Measurements from ENCODE around the gene BMPER.

BMPER gene

DNA sequence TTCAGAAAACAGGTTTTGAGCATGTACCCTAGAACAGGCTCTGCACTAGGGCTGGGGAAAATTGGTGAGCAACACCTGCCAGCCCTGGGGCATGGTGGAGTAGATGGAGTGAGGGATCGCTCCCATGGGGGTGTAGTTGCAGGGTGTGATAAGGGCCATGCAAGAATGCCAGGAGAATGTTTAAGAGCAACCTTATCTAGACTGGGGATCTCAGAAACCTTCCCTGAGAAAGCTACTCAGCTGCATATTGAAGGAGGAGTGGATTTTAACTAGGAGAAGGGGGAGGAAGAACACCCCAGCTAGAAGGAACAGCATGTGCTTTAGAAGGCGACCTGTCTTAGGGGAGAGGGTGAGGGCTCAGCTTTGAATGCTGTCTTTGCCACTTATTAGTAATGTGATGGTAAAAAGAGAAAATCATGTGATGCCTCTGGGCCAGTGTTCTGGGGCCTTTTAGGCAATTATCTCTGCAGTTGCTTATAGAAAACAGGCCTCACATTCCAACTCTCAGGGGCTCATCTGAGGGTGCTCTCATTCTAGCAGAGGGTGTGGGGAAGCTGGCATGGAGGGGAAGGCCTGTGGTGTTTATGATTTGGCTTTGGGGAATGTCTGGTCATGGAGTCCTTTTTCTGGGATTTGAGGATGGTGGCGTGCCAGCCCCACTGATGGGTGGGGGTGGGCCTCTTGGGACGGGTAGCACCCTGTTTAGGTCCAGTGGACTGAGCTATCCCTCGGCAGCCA is 225.4 kb downstream of the BMPER start:
- TF ChIP-seq, protein P1, sequence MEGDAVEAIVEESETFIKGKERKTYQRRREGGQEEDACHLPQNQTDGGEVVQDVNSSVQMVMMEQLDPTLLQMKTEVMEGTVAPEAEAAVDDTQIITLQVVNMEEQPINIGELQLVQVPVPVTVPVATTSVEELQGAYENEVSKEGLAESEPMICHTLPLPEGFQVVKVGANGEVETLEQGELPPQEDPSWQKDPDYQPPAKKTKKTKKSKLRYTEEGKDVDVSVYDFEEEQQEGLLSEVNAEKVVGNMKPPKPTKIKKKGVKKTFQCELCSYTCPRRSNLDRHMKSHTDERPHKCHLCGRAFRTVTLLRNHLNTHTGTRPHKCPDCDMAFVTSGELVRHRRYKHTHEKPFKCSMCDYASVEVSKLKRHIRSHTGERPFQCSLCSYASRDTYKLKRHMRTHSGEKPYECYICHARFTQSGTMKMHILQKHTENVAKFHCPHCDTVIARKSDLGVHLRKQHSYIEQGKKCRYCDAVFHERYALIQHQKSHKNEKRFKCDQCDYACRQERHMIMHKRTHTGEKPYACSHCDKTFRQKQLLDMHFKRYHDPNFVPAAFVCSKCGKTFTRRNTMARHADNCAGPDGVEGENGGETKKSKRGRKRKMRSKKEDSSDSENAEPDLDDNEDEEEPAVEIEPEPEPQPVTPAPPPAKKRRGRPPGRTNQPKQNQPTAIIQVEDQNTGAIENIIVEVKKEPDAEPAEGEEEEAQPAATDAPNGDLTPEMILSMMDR (IDR thresholded peaks at IDR 0.05; ENCODE audit: extremely low read depth, missing control alignments): no peak
- no peak for DNase-seq (ENCODE audit: low spot score)

DNA sequence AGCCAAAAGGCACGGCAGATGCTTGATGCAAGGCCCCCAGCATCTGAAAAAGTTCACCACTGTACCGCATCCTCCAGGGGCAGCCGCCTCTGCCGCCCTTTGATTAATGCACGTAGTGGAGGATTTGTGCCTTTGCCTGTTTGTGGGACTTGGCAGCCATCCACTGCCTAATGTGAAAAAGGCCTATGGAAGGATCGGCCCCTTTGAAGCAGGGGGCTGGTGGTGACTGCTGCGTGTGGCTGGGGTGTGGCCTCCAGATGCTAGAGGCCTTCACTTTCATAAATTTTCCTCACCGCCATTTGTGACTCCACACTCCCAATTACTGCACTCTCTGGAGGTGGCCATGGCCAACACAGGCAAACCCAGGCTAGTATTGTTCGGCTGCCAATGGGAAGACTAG is 226.0 kb downstream of the BMPER start:
- no peak for DNase-seq (ENCODE audit: low spot score)
- TF ChIP-seq, protein P1 (IDR thresholded peaks at IDR 0.05; ENCODE audit: extremely low read depth, missing control alignments): no peak

GRCh38 chr7:34133356-34133982 is 228.1 kb downstream of the BMPER start:
- TF ChIP-seq, protein P1 (IDR thresholded peaks at IDR 0.05; ENCODE audit: extremely low read depth, missing control alignments): no peak
- DNase-seq (ENCODE audit: low spot score): no peak

DNA sequence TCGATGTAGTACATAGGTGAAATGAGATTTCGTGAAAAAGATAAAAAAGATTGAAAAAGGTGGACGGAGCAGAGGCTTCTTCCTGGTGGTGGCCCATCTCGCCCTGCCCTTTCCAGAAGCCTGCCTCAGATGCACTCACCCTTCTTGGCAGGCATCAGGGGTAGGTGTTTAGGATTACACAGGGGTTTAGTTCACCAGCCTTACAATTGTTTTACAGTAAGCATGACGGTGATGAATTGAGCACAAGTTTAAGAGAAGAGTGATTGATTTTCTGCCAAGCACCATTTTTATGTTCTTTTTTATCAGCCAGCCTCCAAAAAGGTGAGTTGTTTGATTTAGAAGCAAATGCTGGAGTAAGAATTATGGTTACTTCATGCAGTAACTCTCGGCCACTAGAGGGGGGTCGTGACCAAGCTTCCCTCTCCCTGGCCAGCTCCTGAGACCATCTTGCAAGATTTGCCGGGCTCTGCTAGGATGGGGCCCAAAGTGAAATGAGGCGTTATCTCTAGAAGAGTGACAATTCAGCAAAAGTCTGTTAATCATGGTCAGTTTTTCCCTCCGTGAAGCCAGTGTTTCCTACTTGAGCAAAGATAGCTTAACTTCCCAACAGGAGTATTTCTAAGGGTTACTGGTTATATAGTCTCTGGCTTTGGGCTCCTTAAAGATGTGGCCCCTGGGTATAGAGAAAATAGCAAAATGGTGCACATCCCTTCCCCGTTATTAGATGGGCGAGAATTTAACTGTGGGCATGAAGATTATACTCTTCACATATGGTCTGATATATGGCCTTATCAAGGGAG is 228.8 kb downstream of the BMPER start:
- TF ChIP-seq, protein P1 (IDR thresholded peaks at IDR 0.05; ENCODE audit: extremely low read depth, missing control alignments): peak; percentile 45
- DNase-seq (ENCODE audit: low spot score): peak; percentile 25

GRCh38 chr7:34135924-34136323 is 230.6 kb downstream of the BMPER start:
- DNase-seq (ENCODE audit: low spot score): no peak
- TF ChIP-seq, protein P1 (IDR thresholded peaks at IDR 0.05; ENCODE audit: extremely low read depth, missing control alignments): no peak

GRCh38 chr7:34136698-34137097 is 231.4 kb downstream of the BMPER start:
- TF ChIP-seq, protein P1 (IDR thresholded peaks at IDR 0.05; ENCODE audit: extremely low read depth, missing control alignments): no peak
- no peak for DNase-seq (ENCODE audit: low spot score)

- TF ChIP-seq, protein P1 (IDR thresholded peaks at IDR 0.05; ENCODE audit: extremely low read depth, missing control alignments): no peak
- no peak for DNase-seq (ENCODE audit: low spot score)
Measured at GRCh38 chr7:34137176-34137575, 231.8 kb downstream of the BMPER start.

Data from GM20000 (cell line).